ENCODE data around the gene ATPAF1. TPM values are rescaled to one million over a fixed set of nuclear protein-coding genes. Genes with fewer than 3 reads are reported as not detected.

ATPAF1 gene
- total RNA-seq, 1 donor from 2014 or later, result 42.7 TPM

DNA sequence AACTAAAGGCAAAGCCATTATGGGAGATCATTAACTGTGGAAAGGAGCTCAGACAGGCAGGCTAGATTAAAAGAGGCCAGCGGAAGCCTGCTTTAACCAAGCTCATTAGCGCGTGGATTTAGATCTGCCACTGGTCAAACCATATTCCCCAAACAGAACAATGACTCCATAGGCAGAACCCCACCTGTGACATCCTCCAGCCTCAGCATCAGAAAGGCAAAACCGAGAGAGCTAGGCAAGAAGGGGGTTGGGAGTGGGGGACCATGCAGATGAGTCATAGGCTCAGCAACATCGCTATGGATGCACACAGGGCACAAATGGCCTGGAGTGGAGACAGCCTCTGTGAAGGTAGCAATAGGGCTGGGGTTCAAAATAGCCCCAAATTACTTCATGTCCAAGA, 84.7 kb downstream of the ATPAF1 start:
- no peak overlapping the region for H3K4me3 Mint-ChIP-seq (ENCODE audit: low read depth)
- no peaks in the 10 kb centered on the region for H3K27me3 Mint-ChIP-seq (ENCODE audit: low read depth)
- intact Hi-C loops (cut with micrococcal nuclease), result loop anchor here (5.0 to 10.0 kb wide), 2 partner anchors 84 to 239 kb away; partner anchors contain the start of genes ATPAF1 and NSUN4
- H3K36me3 Mint-ChIP-seq (ENCODE audit: low read depth), result peaks cover 58% of the 10 kb centered on the region
- peaks cover 41% of the 10 kb centered on the region for H3K4me1 Mint-ChIP-seq (ENCODE audit: low read depth)
- no peaks in the 10 kb centered on the region for H3K9me3 Mint-ChIP-seq
- no peak overlapping the region for H3K27ac Mint-ChIP-seq
- no peak for DNase-seq (ENCODE audit: low spot score)

DNA sequence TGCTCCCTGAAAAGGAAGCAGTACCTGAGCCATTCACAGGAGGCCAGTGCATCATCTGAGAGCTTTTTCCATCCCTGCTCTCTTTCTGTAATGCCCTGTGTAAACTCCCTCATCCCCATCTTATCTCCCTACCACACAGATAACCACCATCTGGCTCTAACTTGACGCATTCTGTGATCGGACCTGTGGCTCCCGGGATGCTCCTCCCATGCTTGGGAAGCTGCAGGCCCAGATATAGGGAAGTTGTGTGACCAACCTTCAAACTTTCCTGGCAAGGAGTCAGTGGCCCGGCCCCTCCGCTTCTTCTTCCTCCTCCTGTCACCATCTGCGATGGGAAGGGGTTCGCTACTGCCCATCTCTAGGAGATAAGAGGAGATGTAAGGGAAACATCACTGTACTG, 85.2 kb downstream of the ATPAF1 start:
- H3K4me3 Mint-ChIP-seq (ENCODE audit: low read depth), result no peak overlapping the region
- no peaks in the 10 kb centered on the region for H3K27me3 Mint-ChIP-seq (ENCODE audit: low read depth)
- intact Hi-C loops (cut with micrococcal nuclease), result loop anchor here (5.0 to 10.0 kb wide), 2 partner anchors 84 to 238 kb away; partner anchors contain the start of genes ATPAF1 and NSUN4
- H3K27ac Mint-ChIP-seq, result peak overlapping the region; percentile 94
- peaks cover 44% of the 10 kb centered on the region for H3K4me1 Mint-ChIP-seq (ENCODE audit: low read depth)
- no peaks in the 10 kb centered on the region for H3K9me3 Mint-ChIP-seq
- DNase-seq (ENCODE audit: low spot score), result no peak
- peaks cover 61% of the 10 kb centered on the region for H3K36me3 Mint-ChIP-seq (ENCODE audit: low read depth)

Other genes starting within 250 kb of the ATPAF1 start
- not detected in 2 replicates for gene DMBX1, start 178.5 kb downstream of the ATPAF1 start, total RNA-seq
- gene KNCN, start 116.7 kb downstream of the ATPAF1 start, total RNA-seq, result not detected in 2 replicates
- gene MKNK1, start 64.1 kb downstream of the ATPAF1 start, total RNA-seq, result 45.2 and 48.1 TPM in 2 replicates
- 16.0 and 17.5 TPM in 2 replicates for gene MOB3C, start 51.6 kb downstream of the ATPAF1 start, total RNA-seq
- gene TEX38, start 3.5 kb upstream of the ATPAF1 start, total RNA-seq, result not detected in 2 replicates
- 69.1 and 71.3 TPM in 2 replicates for gene EFCAB14, start 50.8 kb upstream of the ATPAF1 start, total RNA-seq
- not detected in 2 replicates for gene CYP4B1, start 130.7 kb upstream of the ATPAF1 start, total RNA-seq

Data from activated T-helper 2 cell treated with anti-CD3 and anti-CD28 coated beads, Interferon-gamma antibody, Interleukin-2, Interleukin-4, amounts not matched to agents 10 μg/mL and 5 μg/mL and 100 μg/mL, durations not matched to agents 14 hours and 24 hours and 36 hours (primary cell).